ENCODE measurements around the gene PPP1R12A.

- TF ChIP-seq, protein P1, sequence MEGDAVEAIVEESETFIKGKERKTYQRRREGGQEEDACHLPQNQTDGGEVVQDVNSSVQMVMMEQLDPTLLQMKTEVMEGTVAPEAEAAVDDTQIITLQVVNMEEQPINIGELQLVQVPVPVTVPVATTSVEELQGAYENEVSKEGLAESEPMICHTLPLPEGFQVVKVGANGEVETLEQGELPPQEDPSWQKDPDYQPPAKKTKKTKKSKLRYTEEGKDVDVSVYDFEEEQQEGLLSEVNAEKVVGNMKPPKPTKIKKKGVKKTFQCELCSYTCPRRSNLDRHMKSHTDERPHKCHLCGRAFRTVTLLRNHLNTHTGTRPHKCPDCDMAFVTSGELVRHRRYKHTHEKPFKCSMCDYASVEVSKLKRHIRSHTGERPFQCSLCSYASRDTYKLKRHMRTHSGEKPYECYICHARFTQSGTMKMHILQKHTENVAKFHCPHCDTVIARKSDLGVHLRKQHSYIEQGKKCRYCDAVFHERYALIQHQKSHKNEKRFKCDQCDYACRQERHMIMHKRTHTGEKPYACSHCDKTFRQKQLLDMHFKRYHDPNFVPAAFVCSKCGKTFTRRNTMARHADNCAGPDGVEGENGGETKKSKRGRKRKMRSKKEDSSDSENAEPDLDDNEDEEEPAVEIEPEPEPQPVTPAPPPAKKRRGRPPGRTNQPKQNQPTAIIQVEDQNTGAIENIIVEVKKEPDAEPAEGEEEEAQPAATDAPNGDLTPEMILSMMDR (IDR thresholded peaks at IDR 0.05), result no peak
- TF ChIP-seq EP300 (IDR thresholded peaks at IDR 0.05) (no peak), POLR2A (IDR thresholded peaks at IDR 0.05) (no peak)
Measured at GRCh38 chr12:79935624-79936345, 888 bp upstream of the PPP1R12A start.
